ENCODE measurements around the gene AFF3.

GRCh38 chr2:99680946-99681345 is 461.4 kb downstream of the AFF3 start:
- no peak for TF ChIP-seq CTCF (IDR thresholded peaks at IDR 0.05)
- no peak for TF ChIP-seq POLR2A (IDR thresholded peaks at IDR 0.05)
